Hepatocyte (in vitro differentiated cells): ENCODE data around the gene SHISA7. TPM values are rescaled to one million over a fixed set of nuclear protein-coding genes. Genes with fewer than 3 reads are reported as not detected.

Source experiments
- DNase-seq: peaks from one replicate; pipeline ENCODE4 v3.0.0-alpha.2; 2016; ENCODE audit warnings: low spot score
- H2AFZ ChIP-seq: fragments of 200-600 bp; sonication (generic); 2 replicates; pipeline ENCODE4 v1.6.0; 2016; ENCODE audit warnings: antibody characterized with exemption, mild to moderate bottlenecking
- H3K27ac ChIP-seq: fragments of 200-600 bp; sonication (generic); 2 replicates; pipeline ENCODE4 v1.5.1; 2016; ENCODE audit warnings: mild to moderate bottlenecking
- H3K27me3 ChIP-seq: fragments of 200-600 bp; sonication (generic); 2 replicates; pipeline ENCODE4 v1.6.1; 2016
- H3K36me3 ChIP-seq: fragments of 200-600 bp; sonication (generic); replicated peaks from 2 replicates; pipeline ENCODE4 v1.5.1; 2016; ENCODE audit warnings: low read depth; ENCODE audit not compliant: insufficient read depth
- H3K4me1 ChIP-seq: fragments of 200-600 bp; sonication (generic); 2 replicates; pipeline ENCODE4 v1.5.1; 2016; ENCODE audit warnings: mild to moderate bottlenecking, moderate library complexity; ENCODE audit not compliant: insufficient read depth
- H3K4me2 ChIP-seq: fragments of 200-600 bp; sonication (generic); 2 replicates; pipeline ENCODE4 v1.6.0; 2016
- H3K4me3 ChIP-seq: fragments of 200-600 bp; sonication (generic); 2 replicates; pipeline ENCODE4 v1.5.1; 2016; ENCODE audit warnings: mild to moderate bottlenecking
- H3K79me2 ChIP-seq: fragments of 200-600 bp; sonication (generic); 2 replicates; pipeline ENCODE4 v1.6.0; 2017; ENCODE audit warnings: mild to moderate bottlenecking
- H3K9me2 ChIP-seq: fragments of 200-600 bp; sonication (generic); replicated peaks from 2 replicates; pipeline ENCODE4 v1.6.0; 2017; ENCODE audit warnings: mild to moderate bottlenecking; ENCODE audit not compliant: insufficient read depth
- H3K9me3 ChIP-seq: fragments of 200-600 bp; sonication (generic); 2 replicates; pipeline ENCODE4 v1.5.1; 2016; ENCODE audit warnings: low read depth, mild to moderate bottlenecking
- H4K20me1 ChIP-seq: fragments of 200-600 bp; sonication (generic); 2 replicates; pipeline ENCODE4 v1.6.0; 2016; ENCODE audit warnings: mild to moderate bottlenecking; ENCODE audit not compliant: insufficient read depth, poor library complexity, severe bottlenecking
- CTCF ChIP-seq: fragments of 200-600 bp; sonication (generic); IDR thresholded peaks from 2 replicates; pipeline ENCODE4 v1.5.1; 2016; ENCODE audit warnings: antibody characterized with exemption, mild to moderate bottlenecking; ENCODE audit not compliant: poor library complexity
- EZH2 ChIP-seq: fragments of 200-600 bp; sonication (generic); IDR thresholded peaks from 2 replicates; pipeline ENCODE4 v1.6.1; 2016; ENCODE audit warnings: antibody characterized with exemption, mild to moderate bottlenecking, borderline replicate concordance
- EZH2phosphoT487 ChIP-seq: fragments of 200-600 bp; sonication (generic); IDR thresholded peaks from one replicate; pipeline ENCODE4 v1.6.1; 2018; ENCODE audit warnings: antibody characterized with exemption, mild to moderate bottlenecking, low read depth, moderate library complexity; ENCODE audit not compliant: unreplicated experiment, severe bottlenecking
- WGBS: methylation state at CpG from one replicate; pipeline ENCODE4 v1.1.6; 2016; ENCODE audit warnings: low lambda C conversion rate; ENCODE audit errors: missing lambda C conversion rate; 5-methylcytosine and 5-hydroxymethylcytosine counted together
- polyA plus RNA-seq: library from polyadenylated mRNA; unstranded; fragments of >200 nt; fragmentation: Nextera tagmentation; extraction: Ambion mirVana; gene quantifications from 2 replicates; pipeline ENCODE4 v1.2.1, GENCODE V29; 2016
- total RNA-seq: library from RNA; depleted of rRNA; stranded (reverse); fragments of >200 nt; gene quantifications from 2 replicates; pipeline ENCODE4 v1.2.3, GENCODE V29; 2014

Gene SHISA7
- total and polyA plus RNA-seq, 2 experiments from 2014 or later: not detected

GRCh38 chr19:55453511-55454260 lies 10.6 kb upstream of the SHISA7 start:
- peaks cover under 1% of the 10 kb centered on the region for H3K79me2 ChIP-seq
- no peaks in the 10 kb centered on the region for H3K36me3 ChIP-seq
- no peak overlapping the region for H3K4me3 ChIP-seq
- DNase-seq: no peak
- WGBS: 88% methylated on average over 12 of the region's 12 CpGs
- H3K9me3 ChIP-seq: no peaks in the 10 kb centered on the region
- no peak overlapping the region for H2AFZ ChIP-seq
- H3K4me1 ChIP-seq: peaks cover 11% of the 10 kb centered on the region
- no peak overlapping the region for H3K27ac ChIP-seq
- TF ChIP-seq EZH2phosphoT487 (no peak), EZH2 (no peak), CTCF (no peak)
- H3K4me2 ChIP-seq: no peak overlapping the region
- H3K27me3 ChIP-seq: peaks cover 28% of the 10 kb centered on the region
- no peaks in the 10 kb centered on the region for H4K20me1 ChIP-seq
- H3K9me2 ChIP-seq: no peaks in the 10 kb centered on the region

GRCh38 chr19:55452749-55453346 lies 9.7 kb upstream of the SHISA7 start:
- Histone ChIP-seq H3K4me2 (peak overlapping the region; percentile 89), H2AFZ (no peak overlapping the region), H3K4me3 (no peak overlapping the region), H3K27me3 (peaks cover 28% of the 10 kb centered on the region), H3K27ac (no peak overlapping the region), H4K20me1 (no peaks in the 10 kb centered on the region), H3K4me1 (peaks cover 11% of the 10 kb centered on the region), H3K9me3 (no peaks in the 10 kb centered on the region), H3K79me2 (no peaks in the 10 kb centered on the region), H3K36me3 (no peaks in the 10 kb centered on the region), H3K9me2 (no peaks in the 10 kb centered on the region)
- 18% methylated on average over 7 of the region's 34 CpGs for WGBS
- DNase-seq: peak; percentile 78
- TF ChIP-seq EZH2phosphoT487 (no peak), EZH2 (no peak), CTCF (no peak)

GRCh38 chr19:55451965-55452748 lies 9.1 kb upstream of the SHISA7 start:
- Histone ChIP-seq H3K4me3 (no peak overlapping the region), H3K9me3 (no peaks in the 10 kb centered on the region)

More at GRCh38 chr19:55451965-55452748, 9.1 kb upstream of the SHISA7 start:
- TF ChIP-seq EZH2: peak; percentile 73
- no peak for TF ChIP-seq EZH2phosphoT487
- peaks cover 11% of the 10 kb centered on the region for H3K4me1 ChIP-seq
- peak overlapping the region; percentile 15 for H2AFZ ChIP-seq
- no peaks in the 10 kb centered on the region for H3K36me3 ChIP-seq
- 7% methylated on average over 22 of the region's 57 CpGs for WGBS
- H4K20me1 ChIP-seq: no peaks in the 10 kb centered on the region
- no peaks in the 10 kb centered on the region for H3K9me2 ChIP-seq
- peak overlapping the region; percentile 89 for H3K4me2 ChIP-seq
- H3K79me2 ChIP-seq: no peaks in the 10 kb centered on the region
- H3K27me3 ChIP-seq: peaks cover 35% of the 10 kb centered on the region
- no peak for DNase-seq
- H3K27ac ChIP-seq: no peak overlapping the region
